GM13977 (cell line): ENCODE measurements around the gene G0S2.

Experiments
- DNase-seq: peaks from one replicate; pipeline ENCODE4 v3.0.0; 2012; ENCODE audit warnings: low spot score
- in situ Hi-C: fragments of 300-500 bp; cut with MboI; formaldehyde crosslinking; loops from one replicate; pipeline ENCODE4 v1.12.0; 2022; ENCODE audit warnings: low sequenced_read_pairs, low pct_unique_long_range_greater_than_20kb, mixed read lengths, inconsistent platforms; ENCODE audit not compliant: unreplicated experiment
- TF ChIP-seq, protein P1 (sequence below): IDR thresholded peaks from 2 replicates; pipeline ENCODE4 v1.5.1; 2012; ENCODE audit warnings: mild to moderate bottlenecking, control low read depth; ENCODE audit not compliant: insufficient read depth; ENCODE audit errors: extremely low read depth, missing control alignments

G0S2 gene

DNA sequence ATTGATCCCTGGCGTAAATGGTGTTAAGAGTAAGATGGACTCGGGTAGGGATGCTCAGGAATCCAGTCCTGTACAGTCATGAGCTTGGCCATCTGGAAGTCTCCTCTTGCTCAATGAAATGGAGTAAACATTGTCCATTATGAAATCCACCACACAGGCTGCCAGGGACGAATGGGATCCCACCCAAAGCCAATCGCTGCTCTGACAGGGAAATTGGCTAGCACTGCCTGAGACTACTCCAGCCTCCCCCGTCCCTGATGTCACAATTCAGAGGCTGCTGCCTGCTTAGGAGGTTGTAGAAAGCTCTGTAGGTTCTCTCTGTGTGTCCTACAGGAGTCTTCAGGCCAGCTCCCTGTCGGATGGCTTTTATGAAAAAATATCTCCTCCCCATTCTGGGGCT is 29.4 kb downstream of the G0S2 start, which contains the start of gene HSD11B1:
Gene HSD11B1, plus strand, starts transcription at position 263 of the 400 bp plus-strand sequence. Its CDS starts 97 bp downstream, at position 360.
- DNase-seq = no peak
- in situ Hi-C loops = no loop called here
- TF ChIP-seq, protein P1, sequence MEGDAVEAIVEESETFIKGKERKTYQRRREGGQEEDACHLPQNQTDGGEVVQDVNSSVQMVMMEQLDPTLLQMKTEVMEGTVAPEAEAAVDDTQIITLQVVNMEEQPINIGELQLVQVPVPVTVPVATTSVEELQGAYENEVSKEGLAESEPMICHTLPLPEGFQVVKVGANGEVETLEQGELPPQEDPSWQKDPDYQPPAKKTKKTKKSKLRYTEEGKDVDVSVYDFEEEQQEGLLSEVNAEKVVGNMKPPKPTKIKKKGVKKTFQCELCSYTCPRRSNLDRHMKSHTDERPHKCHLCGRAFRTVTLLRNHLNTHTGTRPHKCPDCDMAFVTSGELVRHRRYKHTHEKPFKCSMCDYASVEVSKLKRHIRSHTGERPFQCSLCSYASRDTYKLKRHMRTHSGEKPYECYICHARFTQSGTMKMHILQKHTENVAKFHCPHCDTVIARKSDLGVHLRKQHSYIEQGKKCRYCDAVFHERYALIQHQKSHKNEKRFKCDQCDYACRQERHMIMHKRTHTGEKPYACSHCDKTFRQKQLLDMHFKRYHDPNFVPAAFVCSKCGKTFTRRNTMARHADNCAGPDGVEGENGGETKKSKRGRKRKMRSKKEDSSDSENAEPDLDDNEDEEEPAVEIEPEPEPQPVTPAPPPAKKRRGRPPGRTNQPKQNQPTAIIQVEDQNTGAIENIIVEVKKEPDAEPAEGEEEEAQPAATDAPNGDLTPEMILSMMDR = no peak

DNA sequence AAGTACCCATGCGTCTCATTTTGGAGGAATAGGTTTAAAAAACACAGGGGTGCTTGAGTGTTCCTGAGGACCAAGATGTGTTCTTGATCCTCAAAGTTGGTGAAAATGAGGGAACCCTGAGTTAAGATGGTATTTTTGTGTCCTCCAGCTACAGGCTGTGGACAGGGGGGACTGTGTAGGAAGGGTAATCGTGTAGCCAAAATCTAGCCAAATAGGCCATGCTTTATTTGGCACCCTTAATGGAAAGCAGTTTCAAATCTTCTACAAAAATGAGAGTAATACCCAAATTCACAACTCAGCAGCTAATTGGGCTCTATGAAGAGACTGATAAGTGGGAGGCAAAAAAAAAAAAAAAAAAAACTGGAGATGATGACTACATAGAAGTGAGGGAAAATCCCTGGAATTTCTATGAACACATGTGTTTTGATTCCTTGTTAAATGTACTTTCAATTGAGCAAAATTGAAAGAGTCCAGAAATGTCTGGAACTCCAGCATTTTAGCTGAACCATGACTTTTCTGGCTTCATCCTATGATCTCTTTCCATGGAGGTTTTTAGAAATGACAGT is 29.9 kb downstream of the G0S2 start:
- TF ChIP-seq, protein P1 = no peak
- in situ Hi-C loops = no loop called here
- no peak for DNase-seq

DNA sequence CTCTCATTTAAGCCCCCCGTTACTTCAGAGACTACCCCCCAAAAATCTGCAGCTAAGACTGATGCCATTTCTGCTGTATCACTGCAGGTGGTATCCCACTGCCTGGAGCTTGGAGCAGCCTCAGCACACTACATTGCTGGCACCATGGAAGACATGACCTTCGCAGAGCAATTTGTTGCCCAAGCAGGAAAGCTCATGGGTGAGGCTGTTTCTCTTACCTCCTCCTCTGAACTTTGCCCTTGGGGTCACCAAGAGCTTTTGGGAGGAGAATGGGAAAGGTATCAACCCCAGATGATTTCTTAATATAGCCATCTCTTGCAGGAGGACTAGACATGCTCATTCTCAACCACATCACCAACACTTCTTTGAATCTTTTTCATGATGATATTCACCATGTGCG is 31.4 kb downstream of the G0S2 start:
- no peak for DNase-seq
- TF ChIP-seq, protein P1 = no peak
- in situ Hi-C loops = no loop called here

DNA sequence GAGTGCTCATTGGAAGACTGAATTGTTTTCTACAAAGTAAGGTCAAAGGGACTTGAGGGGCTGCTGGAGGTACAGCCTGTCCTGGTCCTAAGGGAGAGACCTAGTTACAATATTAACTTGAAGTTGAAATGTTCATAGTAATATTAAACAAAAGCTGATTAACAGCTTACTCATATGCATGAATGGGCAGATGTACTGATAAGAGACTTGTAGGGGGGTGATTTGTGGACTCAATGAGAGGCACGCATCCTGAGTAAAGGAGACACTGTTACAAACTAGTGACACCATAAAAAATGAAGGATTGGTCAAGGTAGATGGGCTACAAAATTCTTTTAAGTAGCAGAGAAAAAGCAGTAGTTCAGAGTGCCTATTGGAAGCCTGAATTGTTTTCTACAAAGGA is 32.1 kb downstream of the G0S2 start:
- TF ChIP-seq, protein P1 = no peak
- no peak for DNase-seq
- in situ Hi-C loops = no loop called here

DNA sequence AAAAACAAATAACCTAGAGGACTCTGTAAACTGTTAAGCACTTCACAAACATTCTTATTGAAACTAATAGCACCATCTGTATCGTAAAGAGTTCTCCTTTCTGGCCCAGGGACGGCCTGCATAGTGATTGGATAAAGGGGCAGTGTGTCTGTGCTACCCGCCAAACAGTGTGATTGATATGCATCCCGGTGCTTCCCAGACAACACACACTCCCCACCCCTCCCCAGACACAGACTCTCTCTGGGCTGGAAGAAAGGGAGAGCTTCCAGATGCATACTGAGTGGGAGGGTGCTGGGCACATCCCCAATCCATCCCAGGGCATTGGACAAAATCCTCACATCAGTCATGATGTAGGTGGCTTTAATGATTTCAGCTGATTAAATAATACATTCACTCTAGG is 33.1 kb downstream of the G0S2 start:
- DNase-seq = no peak
- TF ChIP-seq, protein P1 = no peak
- in situ Hi-C loops = no loop called here

DNA sequence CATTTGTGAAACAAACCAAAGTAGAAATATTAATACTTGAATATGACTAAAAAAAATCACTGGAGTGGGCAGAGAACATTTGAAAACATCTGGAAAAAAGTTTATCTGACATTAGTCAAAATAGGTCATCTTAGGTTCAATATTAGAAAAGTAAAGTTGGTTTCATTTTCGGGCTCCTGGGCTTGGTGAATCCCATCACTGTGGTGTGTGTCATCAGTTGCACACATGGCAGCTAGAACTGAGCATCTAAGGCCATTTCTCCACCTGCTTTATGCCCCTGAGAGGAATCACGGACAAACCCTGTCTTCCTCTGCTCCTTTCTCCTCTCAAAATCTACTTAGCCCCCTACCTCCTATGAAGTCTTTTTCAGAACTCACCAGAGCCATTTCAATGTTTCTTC is 34.9 kb downstream of the G0S2 start:
- peak; percentile 16 for DNase-seq
- TF ChIP-seq, protein P1 = no peak
- in situ Hi-C loops = no loop called here
